Gastroesophageal sphincter (tissue), 4 donors: ENCODE results near the gene MRPS22. TPM values are rescaled to one million over a fixed set of nuclear protein-coding genes. Genes with fewer than 3 reads are reported as not detected.

Source experiments
- ATAC-seq: fragments of 150-250 bp; one replicate; pipeline ENCODE4 v1.9.1; 2016; ENCODE audit warnings: mild to moderate bottlenecking, moderate library complexity
- H3K27ac ChIP-seq, 4 donors: fragments of 200-600 bp; sonication (generic) in 3 of 4; 1 replicate in 3 of 4; 2 replicates in 1 of 4; pipeline ENCODE4 v1.5.1; 2016 to 2019
- H3K27me3 ChIP-seq: fragments of 200-600 bp; sonication (generic); one replicate; pipeline ENCODE4 v1.5.1; 2019
- H3K36me3 ChIP-seq, 2 donors: fragments of 200-600 bp; sonication (generic); one replicate each; pipeline ENCODE4 v1.5.1; 2019; ENCODE audit warnings: control low read depth in 1 of 2
- H3K4me1 ChIP-seq, 3 donors: fragments of 200-600 bp; sonication (generic); 1 replicate in 2 of 3; 2 replicates in 1 of 3; pipeline ENCODE4 v1.5.1; 2016 to 2019; ENCODE audit warnings: control low read depth in 2 of 3
- H3K4me3 ChIP-seq, 2 donors: fragments of 200-600 bp; sonication (generic); one replicate each; pipeline ENCODE4 v1.5.1; 2019; ENCODE audit warnings: mild to moderate bottlenecking in 1 of 2, moderate library complexity in 1 of 2
- H3K9me3 ChIP-seq, 3 donors: fragments of 200-600 bp; sonication (generic); one replicate each; pipeline ENCODE4 v1.5.1; 2017 to 2019; ENCODE audit warnings: control low read depth in 2 of 3
- EP300 ChIP-seq: sonication (generic); formaldehyde crosslinking; IDR thresholded peaks from one replicate; pipeline ENCODE4 v1.6.1; 2017; ENCODE audit warnings: antibody characterized with exemption, mild to moderate bottlenecking
- POLR2A ChIP-seq, 2 donors: fragments of 450-650 bp; IDR thresholded peaks; one replicate each; pipeline ENCODE4 v1.6.1; 2017; ENCODE audit warnings: antibody characterized with exemption in 2 of 2, mild to moderate bottlenecking in 2 of 2, moderate library complexity in 1 of 2
- POLR2AphosphoS5 ChIP-seq: sonication (generic); formaldehyde crosslinking; IDR thresholded peaks from one replicate; pipeline ENCODE4 v1.6.1; 2017; ENCODE audit warnings: antibody characterized with exemption
- WGBS, 2 donors: methylation state at CpG; one replicate each; pipeline ENCODE4 v1.1.5; 2018; ENCODE audit warnings: low coverage in 1 of 2; 5-methylcytosine and 5-hydroxymethylcytosine counted together
- total RNA-seq, 4 donors: library from RNA; depleted of rRNA; stranded (reverse); fragments of >200 nt; gene quantifications; one replicate each; pipeline ENCODE4 v1.1.0, GENCODE V29; 2016
- TF ChIP-seq, protein P1 (sequence below), 4 experiments: fragments of 200-600 bp in 2 of 4; fragments of 450-650 bp in 2 of 4; sonication (generic) in 1 of 4; IDR thresholded peaks; one replicate each; pipeline ENCODE4 v1.5.1; 2017 to 2019; ENCODE audit warnings: antibody characterized with exemption in 4 of 4, mild to moderate bottlenecking in 2 of 4, moderate library complexity in 2 of 4

The MRPS22 gene
- total RNA-seq, 4 donors from 2014 or later = 52.6 to 68.8 (median 56.6) TPM

DNA sequence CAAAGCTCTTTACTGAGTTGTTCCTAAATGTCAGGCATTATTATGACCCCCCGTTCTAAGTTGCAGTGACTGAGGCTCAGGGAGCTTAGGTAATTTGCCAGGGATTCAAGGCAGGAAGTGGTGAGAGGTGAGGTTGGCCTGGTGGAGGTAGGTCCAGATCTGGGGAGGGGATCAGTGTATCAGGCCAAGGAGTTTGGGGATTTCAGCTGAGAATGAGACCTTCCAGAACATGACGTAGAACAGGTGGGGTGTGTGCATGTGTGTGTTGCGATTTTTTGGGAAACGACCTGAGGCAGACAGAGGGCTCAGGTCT, 41.1 kb upstream of the MRPS22 start:
- WGBS, 2 donors = 75 to 88% methylated on average over 4 of the region's 4 CpGs
- Histone ChIP-seq H3K4me3 (no peak overlapping the region), H3K27ac (no peak overlapping the region), H3K36me3 (no peaks in the 10 kb centered on the region), H3K4me1 (no peaks in the 10 kb centered on the region), H3K27me3 (no peaks in the 10 kb centered on the region), H3K9me3 (no peaks in the 10 kb centered on the region)
- TF ChIP-seq POLR2AphosphoS5 = no peak
- TF ChIP-seq, protein P1, sequence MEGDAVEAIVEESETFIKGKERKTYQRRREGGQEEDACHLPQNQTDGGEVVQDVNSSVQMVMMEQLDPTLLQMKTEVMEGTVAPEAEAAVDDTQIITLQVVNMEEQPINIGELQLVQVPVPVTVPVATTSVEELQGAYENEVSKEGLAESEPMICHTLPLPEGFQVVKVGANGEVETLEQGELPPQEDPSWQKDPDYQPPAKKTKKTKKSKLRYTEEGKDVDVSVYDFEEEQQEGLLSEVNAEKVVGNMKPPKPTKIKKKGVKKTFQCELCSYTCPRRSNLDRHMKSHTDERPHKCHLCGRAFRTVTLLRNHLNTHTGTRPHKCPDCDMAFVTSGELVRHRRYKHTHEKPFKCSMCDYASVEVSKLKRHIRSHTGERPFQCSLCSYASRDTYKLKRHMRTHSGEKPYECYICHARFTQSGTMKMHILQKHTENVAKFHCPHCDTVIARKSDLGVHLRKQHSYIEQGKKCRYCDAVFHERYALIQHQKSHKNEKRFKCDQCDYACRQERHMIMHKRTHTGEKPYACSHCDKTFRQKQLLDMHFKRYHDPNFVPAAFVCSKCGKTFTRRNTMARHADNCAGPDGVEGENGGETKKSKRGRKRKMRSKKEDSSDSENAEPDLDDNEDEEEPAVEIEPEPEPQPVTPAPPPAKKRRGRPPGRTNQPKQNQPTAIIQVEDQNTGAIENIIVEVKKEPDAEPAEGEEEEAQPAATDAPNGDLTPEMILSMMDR (IDR thresholded peaks at IDR 0.05) = no peak
- no peak for TF ChIP-seq EP300
- no peak for TF ChIP-seq POLR2A (IDR thresholded peaks at IDR 0.05)
- ATAC-seq = no peak

DNA sequence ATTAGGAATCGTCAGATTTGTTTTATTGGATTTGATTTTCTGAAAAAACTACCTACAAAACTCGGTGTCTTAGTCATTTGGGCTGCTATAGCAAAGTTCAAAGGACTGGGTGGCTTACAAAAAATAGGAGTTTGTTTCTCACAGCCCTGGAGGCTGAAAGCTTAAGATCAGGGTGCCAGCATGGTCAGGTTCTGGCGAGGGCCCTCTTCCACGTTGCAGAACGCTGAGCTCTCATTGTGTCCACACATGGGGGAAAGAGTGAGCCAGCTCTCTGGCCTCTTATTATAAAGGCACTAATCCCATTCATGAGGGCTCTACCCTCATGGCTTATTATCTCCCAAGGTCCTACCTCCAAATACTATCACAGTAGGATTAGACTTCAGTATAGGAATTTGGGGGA, 40.6 kb upstream of the MRPS22 start:
- Histone ChIP-seq H3K4me1 (no peaks in the 10 kb centered on the region), H3K9me3 (no peaks in the 10 kb centered on the region), H3K27ac (no peak overlapping the region), H3K27me3 (no peaks in the 10 kb centered on the region), H3K36me3 (no peaks in the 10 kb centered on the region), H3K4me3 (no peak overlapping the region)
- no peak for ATAC-seq
- 80 to 83% methylated on average over 4 to 5 of the region's 5 CpGs for WGBS, 2 donors
- no peak for TF ChIP-seq POLR2A (IDR thresholded peaks at IDR 0.05)
- TF ChIP-seq POLR2AphosphoS5 = no peak

DNA sequence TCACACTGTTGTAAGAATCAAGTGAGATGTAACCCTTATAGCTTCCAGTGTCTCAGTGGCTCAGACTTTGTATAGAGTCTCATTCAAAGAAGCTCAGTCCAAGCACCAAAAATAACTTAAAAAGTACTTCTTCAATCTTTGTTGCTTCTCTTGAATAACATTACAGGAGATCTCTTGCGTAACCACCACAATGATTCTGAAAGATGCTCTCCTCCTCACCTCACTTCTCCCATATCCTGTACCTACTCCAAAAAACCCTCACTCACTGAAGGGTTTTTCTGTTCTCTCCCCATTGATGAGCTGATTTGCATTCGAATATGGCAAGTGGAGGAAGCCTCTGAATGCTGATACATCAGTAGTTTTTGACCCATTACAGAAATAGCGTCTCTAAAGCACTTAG, 39.4 kb upstream of the MRPS22 start:
- ATAC-seq = no peak
- 86 to 100% methylated on average over 1 to 3 of the region's 3 CpGs for WGBS, 2 donors
- Histone ChIP-seq H3K27me3 (no peaks in the 10 kb centered on the region), H3K27ac (no peak overlapping the region), H3K4me1 (no peaks in the 10 kb centered on the region), H3K36me3 (no peaks in the 10 kb centered on the region), H3K4me3 (no peak overlapping the region), H3K9me3 (no peaks in the 10 kb centered on the region)
- no peak for TF ChIP-seq EP300
- TF ChIP-seq, protein P1 (IDR thresholded peaks at IDR 0.05) = no peak
- no peak for TF ChIP-seq POLR2AphosphoS5
- TF ChIP-seq POLR2A (IDR thresholded peaks at IDR 0.05) = no peak

DNA sequence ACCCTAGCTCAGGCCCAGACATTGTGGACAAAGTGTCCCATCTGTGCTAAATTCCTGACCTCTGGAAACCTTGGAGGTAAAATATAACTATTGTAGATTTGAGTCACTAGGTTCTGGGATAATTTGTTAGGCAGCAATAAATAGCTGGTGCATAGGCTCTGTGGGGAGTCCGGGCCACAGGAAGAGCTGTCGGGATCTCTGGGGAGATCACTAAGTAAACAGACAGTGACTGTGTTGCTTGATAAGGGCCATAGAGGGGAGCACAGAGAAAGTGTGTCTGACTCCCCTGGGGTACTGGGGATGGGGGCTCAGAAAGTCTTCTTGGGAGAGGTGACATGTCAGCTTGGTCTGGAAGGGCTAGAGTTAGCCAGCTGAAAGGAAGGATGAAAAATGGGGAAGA, 37.7 kb upstream of the MRPS22 start:
- no peak for ATAC-seq
- Histone ChIP-seq H3K4me3 (no peak overlapping the region), H3K27ac (no peak overlapping the region), H3K27me3 (no peaks in the 10 kb centered on the region), H3K4me1 (no peaks in the 10 kb centered on the region), H3K9me3 (no peaks in the 10 kb centered on the region), H3K36me3 (no peaks in the 10 kb centered on the region)
- WGBS, 2 donors = no CpG with 5 or more reads among the region's 2 CpGs
- TF ChIP-seq EP300 (no peak), POLR2AphosphoS5 (no peak), POLR2A (IDR thresholded peaks at IDR 0.05) (no peak)
- TF ChIP-seq, protein P1 (IDR thresholded peaks at IDR 0.05) = no peak

DNA sequence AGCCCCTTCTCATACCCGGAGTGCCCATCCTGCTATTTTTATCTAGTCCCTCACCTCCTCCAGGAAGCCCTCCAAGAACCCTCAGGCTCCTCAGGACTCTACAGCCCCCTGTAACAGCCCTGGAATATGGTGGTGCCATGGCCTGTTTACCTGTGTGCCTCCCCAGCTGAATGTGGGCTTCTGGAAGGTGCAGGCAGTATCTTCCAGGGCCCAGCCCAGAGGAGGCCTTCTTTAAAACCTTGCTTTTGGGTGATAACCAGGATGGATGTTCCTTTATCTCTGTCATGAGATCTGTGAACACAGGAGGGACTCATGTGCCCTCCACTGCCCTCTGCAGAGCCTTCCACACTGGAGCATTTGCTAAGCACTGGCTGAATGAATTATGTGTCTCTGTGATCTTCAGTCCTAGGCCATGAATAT, 36.7 kb upstream of the MRPS22 start:
- Histone ChIP-seq H3K4me1 (no peaks in the 10 kb centered on the region), H3K4me3 (no peak overlapping the region), H3K9me3 (no peaks in the 10 kb centered on the region), H3K27me3 (no peaks in the 10 kb centered on the region), H3K27ac (no peak overlapping the region), H3K36me3 (no peaks in the 10 kb centered on the region)
- ATAC-seq = no peak
- no peak for TF ChIP-seq POLR2AphosphoS5
- TF ChIP-seq EP300 = no peak
- TF ChIP-seq, protein P1 (IDR thresholded peaks at IDR 0.05) = no peak
- TF ChIP-seq POLR2A (IDR thresholded peaks at IDR 0.05) = no peak
- WGBS, 2 donors = 40 to 100% methylated on average over 1 of the region's 1 CpG
